ENCODE measurements around the gene FASLG.

The FASLG gene

DNA sequence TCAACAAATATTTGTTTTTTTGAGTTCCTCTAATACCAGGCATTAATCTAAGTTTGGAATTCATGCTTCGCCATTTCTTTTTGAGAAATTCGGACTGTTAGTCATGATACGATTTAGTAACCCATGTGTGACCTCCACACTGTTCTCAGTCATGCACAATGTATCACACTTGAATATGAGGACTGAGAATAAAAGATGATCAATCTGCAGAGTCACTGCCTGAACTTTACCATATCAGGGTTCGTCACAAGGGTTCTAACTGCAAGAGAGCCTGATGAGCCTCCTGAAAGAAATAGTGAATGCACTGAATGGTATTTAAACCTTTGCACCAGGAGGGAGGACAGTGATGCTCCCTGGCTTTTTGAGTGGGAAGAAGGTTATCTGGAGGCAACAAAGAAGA lies 10.9 kb upstream of the FASLG start:
- DNase-seq = no peak
- Histone ChIP-seq H3K9me3 (no peaks in the 10 kb centered on the region), H3K27me3 (no peaks in the 10 kb centered on the region), H3K4me1 (no peaks in the 10 kb centered on the region), H3K36me3 (no peaks in the 10 kb centered on the region), H3K4me3 (ENCODE audit: low read depth, low read length) (no peak overlapping the region)
- no peak for TF ChIP-seq CTCF (IDR thresholded peaks at IDR 0.05; ENCODE audit: low read depth, low read length)

DNA sequence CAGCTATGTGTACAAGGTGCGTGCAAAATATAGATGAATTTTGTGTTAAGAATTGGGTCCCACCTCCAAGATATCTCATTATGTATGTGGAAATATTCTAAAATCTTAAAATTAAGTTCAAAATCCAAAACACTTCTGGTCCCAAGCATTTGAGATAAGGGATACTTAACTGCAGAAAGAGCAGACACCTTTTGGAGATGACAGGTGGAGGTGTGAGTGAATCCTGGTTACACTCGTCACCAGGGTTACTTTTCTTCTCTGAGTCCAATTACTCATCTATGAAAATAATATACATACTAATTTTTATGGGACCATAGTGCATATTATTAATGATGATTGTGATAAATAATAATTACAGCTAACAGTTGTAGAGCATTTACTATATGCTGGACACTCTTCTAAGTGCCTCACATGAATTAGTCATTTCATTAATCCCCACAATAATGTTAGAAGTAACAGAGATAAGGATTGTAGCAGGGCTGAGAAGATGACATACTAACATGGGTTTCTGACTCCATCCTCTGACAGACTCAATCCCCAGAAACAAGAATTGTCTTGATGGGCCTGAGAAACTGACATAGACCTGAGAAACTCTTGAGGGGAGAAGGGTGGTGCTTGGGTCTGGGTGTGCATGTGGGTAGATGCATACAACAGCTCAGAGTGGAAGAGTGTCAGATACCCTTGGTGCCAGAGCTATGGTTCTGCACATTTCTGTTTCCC lies 8.3 kb upstream of the FASLG start:
- no peak for TF ChIP-seq CTCF (IDR thresholded peaks at IDR 0.05; ENCODE audit: low read depth, low read length)
- Histone ChIP-seq H3K27me3 (no peaks in the 10 kb centered on the region), H3K4me1 (no peaks in the 10 kb centered on the region), H3K9me3 (no peaks in the 10 kb centered on the region), H3K36me3 (no peaks in the 10 kb centered on the region), H3K4me3 (ENCODE audit: low read depth, low read length) (no peak overlapping the region)
- no peak for DNase-seq

- no peak for TF ChIP-seq CTCF (IDR thresholded peaks at IDR 0.05; ENCODE audit: low read depth, low read length)
- Histone ChIP-seq H3K4me3 (ENCODE audit: low read depth, low read length) (no peak overlapping the region), H3K4me1 (no peaks in the 10 kb centered on the region), H3K27me3 (no peaks in the 10 kb centered on the region), H3K36me3 (no peaks in the 10 kb centered on the region), H3K9me3 (no peaks in the 10 kb centered on the region)
- no peak for DNase-seq
Observed at GRCh38 chr1:172653015-172653709, 5.7 kb upstream of the FASLG start.

- no peaks in the 10 kb centered on the region for H3K9me3 ChIP-seq
- H3K4me1 ChIP-seq = no peaks in the 10 kb centered on the region
- H3K4me3 ChIP-seq (ENCODE audit: low read depth, low read length) = no peak overlapping the region
- TF ChIP-seq CTCF (IDR thresholded peaks at IDR 0.05; ENCODE audit: low read depth, low read length) = no peak
- H3K27me3 ChIP-seq = no peaks in the 10 kb centered on the region
- DNase-seq = no peak
- H3K36me3 ChIP-seq = no peaks in the 10 kb centered on the region
Observed at GRCh38 chr1:172654535-172654934, 4.4 kb upstream of the FASLG start.

- Histone ChIP-seq H3K36me3 (no peaks in the 10 kb centered on the region), H3K4me1 (no peaks in the 10 kb centered on the region), H3K9me3 (no peaks in the 10 kb centered on the region), H3K27me3 (no peaks in the 10 kb centered on the region; the same call in 1 of the 2 replicates), H3K4me3 (ENCODE audit: low read depth, low read length) (no peak overlapping the region)
- TF ChIP-seq CTCF (IDR thresholded peaks at IDR 0.05; ENCODE audit: low read depth, low read length) = no peak
- DNase-seq = no peak
Observed at GRCh38 chr1:172656576-172656975, 2.3 kb upstream of the FASLG start.

- Histone ChIP-seq H3K4me1 (no peaks in the 10 kb centered on the region), H3K36me3 (no peaks in the 10 kb centered on the region), H3K4me3 (ENCODE audit: low read depth, low read length) (no peak overlapping the region), H3K27me3 (no peaks in the 10 kb centered on the region; the same call in 1 of the 2 replicates), H3K9me3 (no peaks in the 10 kb centered on the region)
- DNase-seq = no peak
- no peak for TF ChIP-seq CTCF (IDR thresholded peaks at IDR 0.05; ENCODE audit: low read depth, low read length)
Observed at GRCh38 chr1:172657586-172657985, 1.3 kb upstream of the FASLG start.
